SH-SY5Y (cell line): ENCODE results near the gene PEAR1.

Experiments
- GATA2 ChIP-seq: IDR thresholded peaks from 2 replicates; pipeline ENCODE4 v1.6.1; 2011; ENCODE audit warnings: mild to moderate bottlenecking, low read depth, low read length
- GATA3 ChIP-seq: IDR thresholded peaks from 2 replicates; pipeline ENCODE4 v1.6.1; 2011; ENCODE audit warnings: low read depth, mild to moderate bottlenecking, low read length, moderate library complexity

GRCh38 chr1:156858555-156858956 is 35.0 kb upstream of the PEAR1 start:
- TF ChIP-seq GATA3 (no peak), GATA2 (no peak; the same call in 1 of the 2 replicates)
